ENCODE data around the gene LPGAT1.
"Not testable (repeated sequence)": the region's sequence is repeated elsewhere in the genome, so short reads cannot be mapped to it uniquely, and the experiment has no call there.

Gene LPGAT1

DNA sequence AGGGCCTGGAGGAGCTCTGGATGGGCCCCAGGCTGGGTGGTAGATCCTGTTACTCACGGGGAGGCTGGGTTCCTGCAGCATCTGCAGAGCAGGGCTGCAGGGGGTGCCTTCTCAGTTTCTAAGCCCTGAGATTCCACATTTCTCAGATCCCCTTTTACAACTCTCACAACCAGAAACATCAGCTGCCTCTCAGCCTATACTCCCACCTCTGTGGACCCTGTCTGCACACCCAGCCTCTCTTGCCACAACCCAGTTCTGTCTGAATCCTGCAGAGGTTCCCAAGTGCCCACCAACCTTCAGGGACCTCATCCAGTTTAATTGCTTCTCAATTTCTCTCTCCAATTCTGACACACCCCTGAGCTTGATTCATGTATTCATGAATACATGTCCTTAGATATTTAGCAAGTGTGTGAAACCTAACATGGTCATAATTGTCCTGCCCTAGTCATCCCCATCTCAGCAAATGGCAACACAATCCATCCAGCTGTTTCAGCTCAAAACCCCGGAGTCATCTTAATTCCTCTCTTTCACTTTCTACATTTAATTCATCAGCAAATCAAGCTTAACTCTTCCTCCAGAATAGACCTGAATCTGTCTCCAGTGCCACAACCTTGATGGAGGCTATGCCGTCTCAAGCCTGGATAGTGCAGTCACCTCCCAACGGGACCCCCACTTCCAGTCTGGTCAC is 98.1 kb downstream of the LPGAT1 start:
- no peaks in the 10 kb centered on the region for H3K9me3 ChIP-seq (ENCODE audit: control insufficient read depth in 1 of 2, low read length in 2 of 2)
- H3K4me1 ChIP-seq (ENCODE audit: control insufficient read depth in 1 of 2, insufficient read depth in 2 of 2, low read length in 2 of 2), result peaks cover 0 to 3% of the 10 kb centered on the region in 2 donors
- no peaks in the 10 kb centered on the region for H3K36me3 ChIP-seq (ENCODE audit: control insufficient read depth in 1 of 2, insufficient read depth in 2 of 2, low read length in 2 of 2)
- no peaks in the 10 kb centered on the region for H3K27me3 ChIP-seq (ENCODE audit: low read depth, low read length)
- no peak overlapping the region for H3K27ac ChIP-seq (ENCODE audit: low read length)
- H3K4me3 ChIP-seq (ENCODE audit: low read depth in 1 of 2, low read length in 2 of 2), result no peak overlapping the region

DNA sequence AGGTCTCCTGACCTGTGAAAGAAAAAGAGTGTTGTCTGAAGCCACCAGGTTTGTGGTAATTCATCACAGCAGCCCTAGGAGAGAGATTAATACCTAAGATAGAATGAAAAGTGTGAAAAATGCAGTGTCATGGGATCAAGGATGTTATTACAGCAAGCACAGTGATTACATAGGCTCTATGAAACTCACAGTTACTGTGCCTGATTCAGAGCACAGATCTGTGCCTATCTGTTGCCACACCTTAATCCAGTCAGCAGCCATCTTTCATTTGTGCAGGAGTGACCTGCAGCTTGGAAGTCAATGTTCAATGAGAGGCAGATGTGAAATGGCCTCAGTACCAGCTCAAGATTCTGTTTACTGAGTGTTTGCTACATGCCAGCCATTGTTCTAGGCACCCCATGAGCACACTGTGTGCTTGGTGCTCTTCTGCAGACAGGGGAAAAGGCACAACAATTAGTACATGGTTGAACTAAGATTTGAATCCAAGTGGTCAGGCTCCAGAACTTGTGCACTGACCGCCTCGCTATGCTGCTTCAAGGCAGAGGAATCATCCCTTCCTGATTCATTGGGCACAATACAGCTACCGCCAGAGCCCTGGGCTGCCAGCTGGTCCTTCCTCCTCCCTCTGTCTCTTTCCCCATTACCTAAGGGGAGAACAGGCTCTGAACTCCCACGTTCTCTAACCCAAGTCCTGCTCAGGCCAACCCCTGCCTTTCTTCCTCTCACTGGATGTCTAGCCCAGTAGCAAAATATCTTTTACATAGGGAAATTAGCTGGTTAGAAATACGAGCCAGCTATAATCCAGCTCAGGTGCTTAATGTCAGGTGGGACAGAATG is 98.9 kb downstream of the LPGAT1 start:
- H3K27me3 ChIP-seq (ENCODE audit: low read depth, low read length), result no peaks in the 10 kb centered on the region
- no peaks in the 10 kb centered on the region for H3K36me3 ChIP-seq (ENCODE audit: control insufficient read depth in 1 of 2, insufficient read depth in 2 of 2, low read length in 2 of 2)
- no peak overlapping the region for H3K4me3 ChIP-seq (ENCODE audit: low read depth in 1 of 2, low read length in 2 of 2)
- no peaks in the 10 kb centered on the region for H3K9me3 ChIP-seq (ENCODE audit: control insufficient read depth in 1 of 2, low read length in 2 of 2)
- H3K4me1 ChIP-seq (ENCODE audit: control insufficient read depth in 1 of 2, insufficient read depth in 2 of 2, low read length in 2 of 2), result peaks cover 0 to 3% of the 10 kb centered on the region in 2 donors
- no peak overlapping the region for H3K27ac ChIP-seq (ENCODE audit: low read length)

DNA sequence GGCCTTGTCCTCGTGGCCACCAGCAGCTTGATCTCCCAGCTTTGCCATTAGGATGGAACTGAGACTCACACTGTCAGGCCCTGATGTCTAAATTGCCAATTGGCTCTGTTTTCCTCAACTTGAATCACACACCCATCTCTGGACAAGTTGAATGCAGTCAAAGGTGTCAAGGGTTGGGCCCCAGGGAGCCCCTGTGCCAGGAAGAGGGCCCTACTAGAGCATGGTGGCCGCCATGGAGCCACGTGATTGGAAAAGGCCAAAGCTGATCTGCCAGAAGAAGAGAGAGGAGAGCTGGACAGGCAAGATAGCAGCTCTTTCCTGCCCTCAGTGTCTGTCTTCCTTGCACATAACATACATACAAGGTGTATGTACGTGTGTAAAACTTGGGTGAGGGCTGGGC is 100.2 kb downstream of the LPGAT1 start:
- H3K4me1 ChIP-seq (ENCODE audit: control insufficient read depth in 1 of 2, insufficient read depth in 2 of 2, low read length in 2 of 2), result peaks cover 0 to 3% of the 10 kb centered on the region in 2 donors
- H3K4me3 ChIP-seq (ENCODE audit: low read depth in 1 of 2, low read length in 2 of 2), result no peak overlapping the region
- no peaks in the 10 kb centered on the region for H3K27me3 ChIP-seq (ENCODE audit: low read depth, low read length)
- no peaks in the 10 kb centered on the region for H3K36me3 ChIP-seq (ENCODE audit: control insufficient read depth in 1 of 2, insufficient read depth in 2 of 2, low read length in 2 of 2)
- H3K9me3 ChIP-seq (ENCODE audit: control insufficient read depth in 1 of 2, low read length in 2 of 2), result no peaks in the 10 kb centered on the region
- no peak overlapping the region for H3K27ac ChIP-seq (ENCODE audit: low read length)

DNA sequence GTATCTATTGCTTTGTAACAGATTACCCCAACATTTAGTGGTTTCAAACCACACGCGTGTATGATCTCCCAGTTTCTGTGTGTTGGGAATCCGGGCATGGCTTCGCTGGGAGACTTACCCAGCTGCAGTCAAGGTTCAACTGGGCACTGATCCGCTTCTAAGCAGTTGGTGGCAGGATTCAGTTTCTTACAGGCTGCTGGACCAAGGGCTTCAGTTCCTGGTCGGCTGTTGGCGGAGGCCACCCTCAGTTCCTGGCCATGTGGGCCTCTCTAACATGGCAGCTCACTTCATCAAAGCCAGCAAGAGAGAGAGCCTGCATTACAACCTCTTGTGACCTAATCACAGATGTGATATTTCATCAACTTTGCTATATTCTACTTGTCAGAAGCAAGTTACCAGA is 101.3 kb downstream of the LPGAT1 start:
- Histone ChIP-seq H3K36me3 (ENCODE audit: control insufficient read depth in 1 of 2, insufficient read depth in 2 of 2, low read length in 2 of 2) (no peaks in the 10 kb centered on the region), H3K9me3 (ENCODE audit: control insufficient read depth in 1 of 2, low read length in 2 of 2) (no peaks in the 10 kb centered on the region), H3K27ac (ENCODE audit: low read length) (no peak overlapping the region), H3K4me1 (ENCODE audit: control insufficient read depth in 1 of 2, insufficient read depth in 2 of 2, low read length in 2 of 2) (no peaks in the 10 kb centered on the region), H3K27me3 (ENCODE audit: low read depth, low read length) (no peaks in the 10 kb centered on the region), H3K4me3 (ENCODE audit: low read depth in 1 of 2, low read length in 2 of 2) (no peak overlapping the region)

DNA sequence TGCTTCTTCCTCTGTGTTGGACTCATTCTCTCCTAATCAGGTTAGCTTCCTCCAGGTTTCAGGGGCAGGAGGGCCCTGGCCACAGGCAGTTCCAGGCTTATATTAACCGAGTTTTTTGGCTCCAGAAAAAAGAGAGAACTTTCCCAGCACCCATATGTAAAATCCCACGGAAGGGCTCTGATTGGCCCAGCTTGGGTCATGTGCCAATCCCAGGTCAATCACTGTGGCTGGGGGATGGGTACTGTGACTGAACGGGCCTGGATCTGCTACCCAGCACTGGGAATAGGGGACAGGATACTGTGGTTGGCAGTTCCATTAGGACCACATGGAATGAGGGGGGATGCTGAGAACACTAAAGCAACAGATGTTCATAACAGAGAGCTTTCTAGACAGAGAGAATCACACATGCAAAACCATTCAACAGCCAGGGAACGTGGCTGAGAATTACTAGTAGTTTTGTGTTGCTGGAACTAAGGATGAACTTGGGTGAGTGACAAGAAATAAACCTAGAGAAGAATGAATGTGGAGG is 104.0 kb downstream of the LPGAT1 start:
- H3K4me3 ChIP-seq (ENCODE audit: low read depth in 1 of 2, low read length in 2 of 2), result no peak overlapping the region
- no peaks in the 10 kb centered on the region for H3K4me1 ChIP-seq (ENCODE audit: control insufficient read depth in 1 of 2, insufficient read depth in 2 of 2, low read length in 2 of 2)
- H3K36me3 ChIP-seq (ENCODE audit: control insufficient read depth in 1 of 2, insufficient read depth in 2 of 2, low read length in 2 of 2), result no peaks in the 10 kb centered on the region
- H3K9me3 ChIP-seq (ENCODE audit: control insufficient read depth in 1 of 2, low read length in 2 of 2), result no peaks in the 10 kb centered on the region
- no peak overlapping the region for H3K27ac ChIP-seq (ENCODE audit: low read length)
- H3K27me3 ChIP-seq (ENCODE audit: low read depth, low read length), result no peaks in the 10 kb centered on the region

DNA sequence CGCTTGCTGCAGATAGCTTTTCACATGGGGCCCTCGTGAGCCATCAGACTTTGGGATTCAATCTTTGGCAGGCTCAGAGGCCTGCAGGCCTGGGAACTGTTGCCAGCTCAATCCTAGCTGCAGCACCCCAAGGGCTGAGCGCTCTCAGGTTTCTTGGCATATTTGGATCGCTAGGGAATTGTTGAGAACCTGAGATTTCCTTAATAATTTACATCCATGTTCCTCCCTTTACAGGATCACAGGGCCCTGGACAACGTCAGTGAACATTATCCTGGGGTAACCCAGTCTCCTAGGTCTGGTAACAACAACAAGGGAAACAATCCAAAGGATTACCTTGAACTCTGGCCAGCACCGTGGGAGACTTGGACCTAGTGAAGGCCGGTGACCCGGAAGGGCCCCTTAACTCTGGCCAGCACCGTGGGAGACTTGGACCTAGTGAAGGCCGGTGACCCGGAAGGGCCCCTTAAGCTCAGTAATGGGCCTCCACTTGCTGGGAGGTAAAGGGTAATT is 105.8 kb downstream of the LPGAT1 start:
- Histone ChIP-seq H3K27me3 (ENCODE audit: low read depth, low read length) (no peaks in the 10 kb centered on the region), H3K36me3 (ENCODE audit: control insufficient read depth in 1 of 2, insufficient read depth in 2 of 2, low read length in 2 of 2) (no peaks in the 10 kb centered on the region), H3K4me1 (ENCODE audit: control insufficient read depth in 1 of 2, insufficient read depth in 2 of 2, low read length in 2 of 2) (no peaks in the 10 kb centered on the region), H3K9me3 (ENCODE audit: control insufficient read depth in 1 of 2, low read length in 2 of 2) (no peaks in the 10 kb centered on the region), H3K27ac (ENCODE audit: low read length) (no peak overlapping the region), H3K4me3 (ENCODE audit: low read depth in 1 of 2, low read length in 2 of 2) (no peak overlapping the region)

DNA sequence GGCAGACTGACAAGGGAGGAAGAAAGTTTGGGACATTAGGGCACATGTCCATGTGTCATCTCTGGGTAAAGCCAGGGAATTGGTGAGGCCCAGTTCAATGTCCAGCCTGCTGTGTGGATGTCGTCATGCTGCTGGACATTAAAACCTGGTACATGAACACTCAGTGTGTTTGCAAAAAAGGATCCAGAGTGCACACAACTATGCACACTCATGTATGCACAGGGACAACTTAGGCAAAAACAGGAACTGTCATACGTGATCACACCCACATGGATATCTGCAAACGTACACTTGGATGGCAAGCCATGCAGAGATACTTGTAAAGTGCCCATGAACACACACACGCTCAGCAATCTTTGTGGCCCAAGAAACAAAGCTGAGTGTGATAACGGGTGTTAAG is 107.3 kb downstream of the LPGAT1 start:
- no peaks in the 10 kb centered on the region for H3K4me1 ChIP-seq (ENCODE audit: control insufficient read depth in 1 of 2, insufficient read depth in 2 of 2, low read length in 2 of 2)
- no peak overlapping the region for H3K4me3 ChIP-seq (ENCODE audit: low read depth in 1 of 2, low read length in 2 of 2)
- no peaks in the 10 kb centered on the region for H3K9me3 ChIP-seq (ENCODE audit: control insufficient read depth in 1 of 2, low read length in 2 of 2)
- H3K27me3 ChIP-seq (ENCODE audit: low read depth, low read length), result no peaks in the 10 kb centered on the region
- H3K27ac ChIP-seq (ENCODE audit: low read length), result no peak overlapping the region
- no peaks in the 10 kb centered on the region for H3K36me3 ChIP-seq (ENCODE audit: control insufficient read depth in 1 of 2, insufficient read depth in 2 of 2, low read length in 2 of 2)

DNA sequence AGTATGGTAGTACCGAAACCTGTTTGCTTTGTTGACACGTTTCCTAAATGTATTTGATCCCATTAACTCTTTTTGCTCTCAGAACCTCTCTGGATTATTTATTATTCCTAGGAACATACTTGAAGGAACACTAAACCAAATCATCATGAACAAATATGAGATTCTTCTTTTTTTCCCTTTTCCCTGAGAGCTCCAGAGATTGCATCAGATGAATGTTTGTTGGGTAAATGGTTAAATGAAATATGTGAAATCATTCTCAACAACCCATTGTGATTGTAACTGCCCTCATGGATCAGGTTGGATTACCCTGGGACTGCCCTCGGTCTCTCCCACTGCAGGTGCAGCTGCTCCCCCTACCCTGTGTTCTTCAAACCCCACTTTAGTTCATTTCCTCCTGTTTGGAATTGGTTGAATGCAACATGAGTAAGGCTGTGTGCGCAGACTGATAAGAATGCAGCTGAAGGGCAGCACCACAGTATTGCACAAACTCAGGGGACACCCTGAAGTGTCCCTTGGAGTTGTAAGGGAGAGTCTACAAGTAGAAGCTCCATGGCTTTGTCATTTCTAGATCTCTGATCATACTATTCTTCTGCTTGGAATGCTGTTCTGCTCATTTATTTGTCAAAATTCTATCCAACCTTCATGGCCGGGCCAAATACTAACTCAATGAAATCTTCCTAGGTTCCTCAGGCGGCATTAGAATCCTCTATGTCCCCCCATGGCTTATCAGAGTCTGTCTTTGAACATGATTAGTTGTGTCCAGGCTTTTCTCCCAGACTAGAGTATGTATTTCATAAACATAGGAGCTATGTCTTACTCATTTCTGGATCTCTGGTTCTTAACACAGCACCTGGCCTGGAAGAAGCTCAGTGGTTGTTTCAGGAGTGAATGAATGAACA is 108.0 kb downstream of the LPGAT1 start:
- Histone ChIP-seq H3K36me3 (ENCODE audit: control insufficient read depth in 1 of 2, insufficient read depth in 2 of 2, low read length in 2 of 2) (no peaks in the 10 kb centered on the region), H3K4me1 (ENCODE audit: control insufficient read depth in 1 of 2, insufficient read depth in 2 of 2, low read length in 2 of 2) (no peaks in the 10 kb centered on the region), H3K27ac (ENCODE audit: low read length) (no peak overlapping the region), H3K9me3 (ENCODE audit: control insufficient read depth in 1 of 2, low read length in 2 of 2) (no peaks in the 10 kb centered on the region), H3K4me3 (ENCODE audit: low read depth in 1 of 2, low read length in 2 of 2) (no peak overlapping the region), H3K27me3 (ENCODE audit: low read depth, low read length) (no peaks in the 10 kb centered on the region)

DNA sequence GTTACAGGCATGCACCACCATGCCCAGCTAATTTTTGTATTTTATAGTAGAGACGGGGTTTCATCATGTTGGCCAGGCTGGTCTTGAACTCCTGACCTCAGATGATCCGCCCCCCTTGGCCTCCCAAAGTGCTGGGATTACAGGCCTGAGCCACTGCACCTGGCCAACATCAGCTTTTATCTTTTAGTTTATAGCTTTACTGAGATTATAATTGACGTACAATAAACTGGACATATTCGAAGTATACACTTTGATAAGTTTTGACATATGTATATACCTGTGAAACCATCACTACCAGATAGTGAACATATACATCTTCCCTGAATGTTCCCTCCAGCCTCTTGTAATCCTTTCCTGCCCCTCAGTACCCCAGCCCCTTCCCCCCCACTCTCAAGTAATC is 114.0 kb downstream of the LPGAT1 start:
- H3K27me3 ChIP-seq (ENCODE audit: low read depth, low read length); H3K36me3 ChIP-seq (ENCODE audit: control insufficient read depth in 1 of 2, insufficient read depth in 2 of 2, low read length in 2 of 2); H3K4me1 ChIP-seq (ENCODE audit: control insufficient read depth in 1 of 2, insufficient read depth in 2 of 2, low read length in 2 of 2); H3K4me3 ChIP-seq (ENCODE audit: low read depth in 1 of 2, low read length in 2 of 2); H3K27ac ChIP-seq (ENCODE audit: low read length); H3K9me3 ChIP-seq (ENCODE audit: control insufficient read depth in 1 of 2, low read length in 2 of 2): not testable (repeated sequence)

DNA sequence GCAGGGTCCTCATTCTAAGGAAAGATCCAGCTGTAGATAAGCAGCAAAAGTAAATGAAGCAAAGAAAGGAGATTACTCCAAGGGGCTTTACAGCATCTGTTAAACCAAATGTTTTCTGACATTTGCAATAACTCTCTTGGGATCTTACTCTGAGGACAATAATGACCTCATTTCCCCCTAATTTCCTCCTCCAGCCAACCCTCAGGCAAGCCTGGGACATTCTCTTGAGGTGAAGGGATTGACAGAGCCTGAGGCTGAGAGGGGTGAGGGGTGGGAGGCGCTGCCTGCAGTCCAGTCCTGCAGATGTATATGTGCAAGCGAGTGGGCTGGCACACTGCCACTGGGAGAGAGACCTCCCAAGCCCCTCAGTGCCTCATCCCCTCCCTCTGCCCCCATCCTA is 114.6 kb downstream of the LPGAT1 start:
- H3K4me3 ChIP-seq (ENCODE audit: low read depth in 1 of 2, low read length in 2 of 2), result no peak overlapping the region
- no peaks in the 10 kb centered on the region for H3K4me1 ChIP-seq (ENCODE audit: control insufficient read depth in 1 of 2, insufficient read depth in 2 of 2, low read length in 2 of 2)
- no peaks in the 10 kb centered on the region for H3K27me3 ChIP-seq (ENCODE audit: low read depth, low read length)
- H3K36me3 ChIP-seq (ENCODE audit: control insufficient read depth in 1 of 2, insufficient read depth in 2 of 2, low read length in 2 of 2), result no peaks in the 10 kb centered on the region
- no peak overlapping the region for H3K27ac ChIP-seq (ENCODE audit: low read length)
- no peaks in the 10 kb centered on the region for H3K9me3 ChIP-seq (ENCODE audit: control insufficient read depth in 1 of 2, low read length in 2 of 2)

DNA sequence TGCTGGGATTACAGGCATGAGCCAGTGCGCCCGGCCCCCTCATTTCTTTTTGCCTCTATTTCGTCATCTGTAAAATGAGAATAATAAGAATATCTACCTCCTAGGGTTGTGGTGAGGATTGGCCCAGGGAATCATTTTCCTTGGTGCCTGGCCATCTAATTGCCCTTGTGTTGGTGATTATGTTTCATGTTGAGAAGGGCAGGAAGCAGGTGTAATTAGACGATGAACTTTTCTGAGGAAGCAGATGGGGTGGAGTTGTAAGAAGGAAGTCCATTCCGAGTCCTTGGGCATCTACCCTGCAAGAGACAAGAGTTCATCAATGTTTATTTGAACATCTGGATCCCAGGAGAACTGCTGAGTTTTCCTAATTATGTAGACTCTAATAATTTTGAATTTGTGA is 116.4 kb downstream of the LPGAT1 start:
- no peak overlapping the region for H3K27ac ChIP-seq (ENCODE audit: low read length)
- no peaks in the 10 kb centered on the region for H3K4me1 ChIP-seq (ENCODE audit: control insufficient read depth in 1 of 2, insufficient read depth in 2 of 2, low read length in 2 of 2)
- H3K4me3 ChIP-seq (ENCODE audit: low read depth in 1 of 2, low read length in 2 of 2), result no peak overlapping the region
- H3K27me3 ChIP-seq (ENCODE audit: low read depth, low read length), result no peaks in the 10 kb centered on the region
- no peaks in the 10 kb centered on the region for H3K9me3 ChIP-seq (ENCODE audit: control insufficient read depth in 1 of 2, low read length in 2 of 2)
- no peaks in the 10 kb centered on the region for H3K36me3 ChIP-seq (ENCODE audit: control insufficient read depth in 1 of 2, insufficient read depth in 2 of 2, low read length in 2 of 2)
